HFF-Myc (cell line): ENCODE results near the gene PFDN1.

Experiments
- DNase-seq: peaks from one replicate; pipeline ENCODE4 v3.0.0-alpha.2; 2011; ENCODE audit warnings: low read depth; ENCODE audit errors: extremely low read depth
- H3K4me3 ChIP-seq: replicated peaks from 2 replicates; pipeline ENCODE4 v1.5.1; 2011; ENCODE audit warnings: low read depth, mild to moderate bottlenecking, control low read depth, low read length
- CTCF ChIP-seq: IDR thresholded peaks from 2 replicates; pipeline ENCODE4 v1.5.1; 2012; ENCODE audit warnings: mild to moderate bottlenecking, low read depth, low read length, control low read depth; ENCODE audit errors: missing control alignments

The PFDN1 gene

GRCh38 chr5:140273401-140273877 is 29.5 kb downstream of the PFDN1 start:
- no peak for TF ChIP-seq CTCF
- H3K4me3 ChIP-seq: no peak overlapping the region
- DNase-seq: no peak

- no peak overlapping the region for H3K4me3 ChIP-seq
- TF ChIP-seq CTCF: no peak
- DNase-seq: no peak
Measured at GRCh38 chr5:140270008-140270407, 32.9 kb downstream of the PFDN1 start.

GRCh38 chr5:140267559-140268018 is 35.3 kb downstream of the PFDN1 start:
- no peak overlapping the region for H3K4me3 ChIP-seq
- DNase-seq: no peak
- no peak for TF ChIP-seq CTCF

GRCh38 chr5:140267201-140267540 is 35.7 kb downstream of the PFDN1 start:
- no peak for TF ChIP-seq CTCF
- no peak overlapping the region for H3K4me3 ChIP-seq
- no peak for DNase-seq

GRCh38 chr5:140266471-140267200 is 36.3 kb downstream of the PFDN1 start:
- no peak for TF ChIP-seq CTCF
- no peak for DNase-seq

GRCh38 chr5:140265845-140266244 is 37.1 kb downstream of the PFDN1 start:
- no peak for TF ChIP-seq CTCF
- no peak for DNase-seq
- H3K4me3 ChIP-seq: no peak overlapping the region

More at GRCh38 chr5:140266471-140267200, 36.3 kb downstream of the PFDN1 start:
- H3K4me3 ChIP-seq: no peak overlapping the region
